NCI-H1417 treated with DMSO at 0.1 percent for 48 hours (cell line): ENCODE results near the gene HLA-A.
"Not testable (repeated sequence)": the region's sequence is repeated elsewhere in the genome, so short reads cannot be mapped to it uniquely, and the experiment has no call there.

Experiments used
- DNase-seq: peaks from one replicate; lab custom pipeline; 2025; lab: John Stamatoyannopoulos, UW

HLA-A gene

DNA sequence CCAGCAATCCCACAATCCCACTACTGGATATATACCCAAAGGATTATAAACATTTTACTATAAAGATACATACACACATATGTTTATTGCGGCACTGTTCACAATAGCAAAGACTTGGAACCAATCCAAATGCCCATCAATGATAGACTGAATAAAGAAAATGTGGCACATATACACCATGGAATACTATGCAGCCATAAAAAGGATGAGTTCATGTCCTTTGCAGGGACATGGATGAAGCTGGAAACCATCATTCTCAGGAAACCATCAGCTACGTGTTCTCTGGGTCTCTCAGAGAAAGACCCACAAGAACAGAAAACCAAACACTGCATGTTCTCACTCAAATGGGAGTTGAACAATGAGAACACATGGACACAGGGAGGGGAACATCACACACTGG, 21.4 kb downstream of the HLA-A start:
- DNase-seq: not testable (repeated sequence)

DNA sequence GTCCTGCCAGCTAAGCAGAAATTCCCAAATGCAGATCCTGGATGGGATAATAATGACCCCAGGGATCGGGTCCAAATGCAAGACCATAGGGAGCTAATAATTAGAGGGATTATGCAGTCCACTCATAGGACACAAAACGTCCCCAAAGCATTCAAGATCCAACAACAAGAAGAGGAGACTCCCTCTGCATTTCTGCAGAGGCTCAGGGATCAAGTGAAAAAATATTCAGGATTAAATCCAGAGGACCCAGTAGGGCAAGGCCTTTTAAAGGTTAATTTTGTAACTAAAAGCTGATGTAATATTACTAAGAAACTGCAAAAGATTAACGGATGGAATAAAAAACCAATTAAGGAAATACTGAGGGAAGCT, 22.2 kb downstream of the HLA-A start:
- no peak for DNase-seq

DNA sequence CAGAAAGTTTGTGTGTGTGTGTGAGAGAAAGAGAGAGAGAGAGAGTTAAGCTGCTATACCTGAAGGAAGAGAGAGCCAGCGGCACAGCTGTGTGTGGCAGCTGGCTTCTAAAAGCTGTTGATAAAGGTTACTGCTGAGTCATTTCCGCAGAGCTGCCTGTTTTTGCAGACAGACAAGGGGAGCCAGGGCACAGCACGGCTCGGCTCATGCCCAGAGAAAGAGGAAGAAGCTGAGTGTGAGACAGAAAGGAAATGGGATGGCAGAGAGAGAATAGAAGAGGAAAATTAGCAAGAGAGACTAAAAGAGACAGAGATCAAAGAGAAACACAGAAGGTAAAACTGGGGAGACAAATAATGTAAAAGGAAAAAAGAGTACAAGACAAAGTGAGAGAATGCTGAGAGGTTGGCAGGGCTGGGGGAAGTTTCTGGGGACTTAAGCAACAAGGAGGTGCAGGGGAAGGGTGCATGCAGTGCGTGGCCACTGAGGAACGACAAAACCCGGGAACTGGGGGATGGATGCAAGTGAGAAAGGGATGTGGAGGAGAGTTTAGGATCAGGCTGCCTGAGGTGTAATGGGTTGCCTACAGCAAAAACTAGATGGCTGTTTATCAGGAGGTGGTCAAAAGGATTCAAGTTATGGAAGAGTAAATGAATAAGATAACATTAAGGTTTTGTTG, 22.7 kb downstream of the HLA-A start:
- peak; percentile 74 for DNase-seq

DNA sequence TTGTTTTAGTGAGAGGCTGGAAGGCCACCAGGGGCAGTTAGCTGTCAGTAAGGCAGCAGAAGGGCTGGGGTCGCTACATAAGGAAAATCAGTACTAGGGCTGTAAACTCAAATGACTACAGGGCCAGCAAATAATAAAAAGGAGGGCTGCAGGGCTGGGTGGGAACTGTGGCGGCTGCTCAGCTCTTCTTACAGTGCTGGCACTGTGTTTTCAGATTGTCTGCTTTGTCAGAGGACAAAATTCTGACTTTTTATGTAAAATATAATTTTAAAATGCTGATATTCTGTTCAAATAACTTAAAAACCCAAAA, 23.2 kb downstream of the HLA-A start:
- no peak for DNase-seq

DNA sequence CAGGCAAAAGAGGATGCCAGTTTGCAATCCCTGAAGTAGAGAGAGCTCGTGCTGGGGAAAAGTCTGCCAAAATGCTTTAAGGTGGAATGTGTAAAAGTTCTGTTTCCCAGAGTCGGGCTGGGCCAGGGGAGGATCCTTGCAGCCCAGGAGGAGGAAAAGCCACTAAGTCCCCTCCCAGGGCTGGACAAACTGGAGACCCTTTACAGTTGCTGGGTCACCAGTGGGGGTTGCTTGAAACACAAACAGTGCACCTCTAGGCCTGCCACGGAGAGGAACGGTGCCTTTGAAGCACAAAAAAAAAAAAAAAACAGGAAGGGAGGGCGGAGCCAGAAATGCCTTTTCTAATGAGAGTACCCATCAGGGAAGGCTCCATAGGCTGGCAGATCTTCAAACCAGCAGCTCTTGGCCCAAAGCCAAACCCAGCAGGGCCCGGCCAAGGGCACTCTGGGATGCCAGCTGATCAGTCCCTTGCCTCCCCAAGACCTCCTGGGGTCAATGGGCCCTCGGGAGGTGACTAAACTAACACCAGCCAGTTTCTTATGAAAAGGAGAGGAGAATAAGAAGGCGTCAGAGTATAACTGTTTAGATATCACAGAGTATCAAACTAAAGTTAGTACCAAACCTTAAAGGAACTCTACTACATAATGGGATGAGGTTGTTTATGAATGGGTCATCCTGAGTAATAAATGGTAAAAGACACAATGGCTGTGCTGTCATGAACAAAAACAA, 23.7 kb downstream of the HLA-A start:
- DNase-seq: peak; percentile 40

DNA sequence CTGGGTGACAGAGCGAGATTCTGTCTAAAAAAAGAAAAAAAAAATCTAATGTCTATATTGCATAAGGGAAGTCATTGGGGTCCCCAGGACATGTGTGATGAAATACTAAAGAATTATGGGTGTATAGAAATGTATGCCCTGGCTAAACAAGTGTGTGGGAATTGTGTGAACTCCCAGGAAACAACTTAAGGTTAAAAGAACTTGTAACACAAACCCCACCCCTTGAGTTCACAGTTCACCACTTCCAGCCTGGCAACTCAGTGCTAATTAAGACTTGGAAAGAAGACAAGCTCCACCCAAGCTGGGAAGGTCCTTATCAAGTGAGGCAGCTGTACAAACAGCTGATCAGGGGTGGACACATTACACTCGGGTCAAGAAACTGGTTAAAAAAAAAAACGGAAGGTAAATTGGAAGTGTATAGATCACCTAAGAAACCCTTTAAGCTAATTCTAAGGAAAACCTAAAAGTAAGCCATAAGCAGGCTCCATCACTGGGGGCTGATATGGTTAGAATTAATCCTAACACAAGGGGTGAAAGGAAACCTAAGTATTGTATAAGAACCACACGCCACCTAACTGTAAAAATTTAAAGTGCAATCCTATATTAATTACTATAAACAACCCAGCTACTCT, 25.2 kb downstream of the HLA-A start:
- no peak for DNase-seq

DNA sequence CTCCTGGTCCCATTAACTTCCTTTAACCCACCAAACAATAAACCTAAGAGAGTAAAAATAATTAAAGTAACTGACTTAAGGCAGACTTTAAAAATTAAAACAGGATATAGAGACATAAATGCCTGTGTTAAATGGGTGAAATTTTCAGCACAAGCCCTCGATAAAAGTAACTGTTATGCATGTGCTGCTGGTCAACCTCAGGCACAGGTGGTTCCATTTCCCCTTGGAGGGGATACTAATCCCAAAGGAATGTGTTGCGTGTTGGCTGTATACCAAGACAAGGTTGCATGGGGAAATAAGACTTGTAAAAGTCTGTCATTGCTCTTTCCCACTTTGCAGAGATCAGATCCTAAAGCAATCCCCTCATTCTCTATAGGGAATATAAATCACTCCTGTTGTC, 25.8 kb downstream of the HLA-A start:
- no peak for DNase-seq

DNA sequence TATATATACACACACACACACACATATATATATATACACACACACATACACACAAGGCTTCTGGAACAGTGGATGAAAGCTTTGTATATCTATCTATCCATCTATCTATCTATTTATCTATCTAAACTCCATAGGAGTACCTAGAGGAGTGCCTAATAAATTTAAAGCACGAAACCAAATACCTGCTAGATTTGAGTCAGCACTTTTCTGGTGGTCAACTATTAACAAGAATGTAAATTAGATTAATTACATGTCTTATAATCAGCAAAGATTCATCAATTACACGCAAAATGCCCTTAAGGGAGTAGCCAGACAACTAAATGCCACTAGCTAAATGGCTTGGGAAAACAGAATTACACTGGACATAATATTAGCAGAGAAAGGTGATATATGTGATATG, 26.6 kb downstream of the HLA-A start:
- no peak for DNase-seq

DNA sequence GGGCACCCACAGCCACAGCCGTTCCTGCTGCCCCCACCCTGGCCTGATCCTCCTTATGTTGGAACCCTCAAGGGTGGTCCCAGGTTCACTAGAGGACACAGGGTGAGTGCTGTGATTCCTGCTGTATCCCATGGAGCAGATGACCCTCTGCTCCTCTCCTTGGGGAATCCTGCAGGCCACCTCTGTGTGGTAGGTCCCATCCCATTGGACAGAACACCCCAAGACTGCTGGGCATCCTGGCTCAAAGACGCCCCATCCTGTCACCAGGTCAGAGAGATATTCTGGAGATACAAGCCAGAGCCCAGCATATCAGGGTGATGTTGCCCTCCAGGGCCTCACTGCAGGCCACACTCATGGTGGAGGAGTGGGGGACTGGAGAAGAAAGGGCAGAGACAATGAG, 28.4 kb downstream of the HLA-A start:
- no peak for DNase-seq

DNA sequence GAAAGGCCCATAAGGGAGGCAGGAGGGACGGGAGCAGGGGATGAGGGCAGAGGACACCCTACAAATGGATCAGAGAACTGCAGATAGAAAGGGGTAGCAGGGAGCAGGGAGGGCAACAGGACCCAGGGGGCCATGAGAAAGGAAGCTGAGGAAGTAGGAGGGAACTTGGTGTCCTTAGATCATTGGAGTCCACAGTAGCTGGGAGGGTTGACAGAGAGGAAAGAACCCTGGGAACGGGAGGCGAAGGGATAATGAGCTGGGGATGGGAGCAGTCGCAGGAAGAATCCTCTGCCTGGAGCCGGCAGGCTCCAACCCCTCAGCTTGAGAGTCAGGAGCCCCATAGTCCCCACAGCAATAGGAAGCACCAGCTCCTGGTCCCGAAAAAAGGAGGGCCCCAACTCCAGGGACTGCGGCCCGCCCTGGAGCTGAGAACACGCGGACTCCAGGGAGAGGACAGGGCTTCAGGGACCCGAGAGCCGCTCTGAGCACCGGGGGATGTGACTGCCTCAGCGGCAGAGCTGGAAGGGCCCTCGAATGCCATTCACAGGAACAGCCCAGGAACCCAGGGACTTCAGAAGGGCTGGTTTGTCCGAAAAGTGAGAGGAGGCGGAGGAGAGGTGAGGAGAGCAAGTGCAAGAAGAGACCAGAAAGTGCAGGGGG, 32.7 kb downstream of the HLA-A start:
- DNase-seq: no peak

DNA sequence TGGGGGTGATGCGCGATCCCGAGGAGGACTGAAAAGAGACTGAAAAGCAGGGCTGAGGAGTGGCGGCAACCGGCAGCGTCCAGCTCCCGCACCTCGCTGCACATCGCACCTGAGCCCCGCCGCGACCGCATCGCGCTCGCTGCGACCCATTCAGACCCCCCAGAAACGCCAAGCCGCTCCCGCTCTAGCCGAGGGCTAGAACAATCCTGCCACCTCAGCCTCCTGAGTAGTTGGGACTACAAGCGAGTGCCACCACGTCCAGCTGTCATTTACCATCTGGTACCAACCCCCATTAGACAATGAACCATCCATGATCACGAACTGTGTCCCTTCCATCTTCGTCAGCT, 33.2 kb downstream of the HLA-A start:
- DNase-seq: no peak

DNA sequence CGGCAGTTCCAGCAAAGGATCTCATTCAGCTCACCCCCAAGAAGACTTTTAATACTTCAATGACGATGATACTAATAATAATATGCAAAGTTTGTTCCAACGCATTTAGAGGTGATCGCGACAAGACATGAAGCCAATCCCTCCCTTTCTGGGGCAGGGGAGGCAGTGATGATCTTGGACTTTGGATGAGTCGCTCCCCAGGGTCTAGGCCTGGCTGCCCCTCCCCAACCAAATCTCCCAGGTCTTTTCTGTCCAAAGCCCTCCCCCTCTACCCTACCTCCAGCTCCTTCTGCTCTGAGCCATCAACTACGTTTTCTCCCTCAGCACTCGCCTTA, 33.9 kb downstream of the HLA-A start:
- DNase-seq: no peak

DNA sequence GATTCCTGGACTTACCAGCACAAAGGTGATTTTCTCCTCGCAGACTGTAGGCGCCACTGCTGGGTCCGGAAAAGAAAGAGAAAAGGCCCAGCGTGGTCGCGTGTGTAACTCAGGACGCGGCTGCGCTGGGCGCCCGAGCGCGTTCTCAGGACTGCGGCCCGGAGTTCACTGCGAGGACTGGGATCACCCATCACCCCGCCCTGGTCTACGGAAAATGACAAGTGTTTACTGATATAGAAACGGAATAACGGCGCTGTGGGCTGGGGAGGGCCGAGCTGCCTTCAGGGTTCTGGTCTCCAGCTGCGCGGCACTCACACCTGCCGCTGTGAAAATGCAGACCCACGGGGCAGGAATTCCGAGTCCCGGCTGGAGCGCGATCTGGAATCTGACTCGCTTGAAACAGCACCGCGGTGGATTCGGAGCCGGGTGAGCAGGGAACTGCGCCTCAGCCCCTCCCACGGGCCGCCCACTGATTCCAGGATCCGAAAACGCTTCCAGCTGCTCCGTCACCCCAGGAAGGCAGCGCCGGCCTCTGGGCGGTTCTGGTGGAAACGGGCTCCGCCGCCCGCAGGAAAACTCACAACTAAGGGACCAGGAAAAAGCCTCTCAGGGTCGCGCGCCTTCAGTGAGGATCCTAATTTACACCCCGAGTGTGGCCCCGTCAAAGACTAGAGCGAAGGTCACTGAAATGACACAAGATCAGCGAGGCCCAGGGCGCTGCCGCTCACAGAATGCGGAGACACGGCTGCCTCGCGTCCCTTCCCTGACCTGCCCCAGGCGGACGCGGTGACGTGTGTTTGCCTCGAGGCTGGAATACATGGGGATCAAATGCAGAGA, 34.5 kb downstream of the HLA-A start:
- DNase-seq: peak; percentile 33

DNA sequence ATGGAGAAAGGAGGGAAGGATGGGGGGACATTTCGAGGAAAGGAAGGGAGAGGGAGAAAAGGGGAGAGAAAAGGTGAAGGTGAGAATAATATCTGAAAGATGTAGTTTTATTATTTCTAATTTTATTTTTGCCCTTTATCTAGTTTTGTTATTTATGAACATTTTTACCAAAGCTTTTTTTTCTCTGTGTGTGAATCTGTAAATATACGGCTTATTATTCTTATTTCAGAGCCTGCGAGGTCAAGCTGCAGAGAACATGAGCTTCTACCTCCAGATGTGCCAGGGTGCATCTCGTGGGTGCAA, 35.0 kb downstream of the HLA-A start:
- no peak for DNase-seq

DNA sequence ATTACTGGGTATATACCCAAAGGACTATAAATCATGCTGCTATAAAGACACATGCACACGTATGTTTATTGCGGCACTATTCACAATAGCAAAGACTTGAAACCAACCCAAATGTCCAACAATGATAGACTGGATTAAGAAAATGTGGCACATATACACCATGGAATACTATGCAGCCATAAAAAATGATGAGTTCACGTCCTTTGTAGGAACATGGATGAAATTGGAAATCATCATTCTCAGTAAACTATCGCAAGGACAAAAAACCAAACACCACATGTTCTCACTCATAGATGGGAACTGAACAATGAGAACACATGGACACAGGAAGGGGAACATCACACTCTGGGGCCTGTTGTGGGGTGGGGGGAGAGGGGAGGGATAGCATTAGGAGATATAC, 37.7 kb downstream of the HLA-A start:
- not testable (repeated sequence) for DNase-seq

DNA sequence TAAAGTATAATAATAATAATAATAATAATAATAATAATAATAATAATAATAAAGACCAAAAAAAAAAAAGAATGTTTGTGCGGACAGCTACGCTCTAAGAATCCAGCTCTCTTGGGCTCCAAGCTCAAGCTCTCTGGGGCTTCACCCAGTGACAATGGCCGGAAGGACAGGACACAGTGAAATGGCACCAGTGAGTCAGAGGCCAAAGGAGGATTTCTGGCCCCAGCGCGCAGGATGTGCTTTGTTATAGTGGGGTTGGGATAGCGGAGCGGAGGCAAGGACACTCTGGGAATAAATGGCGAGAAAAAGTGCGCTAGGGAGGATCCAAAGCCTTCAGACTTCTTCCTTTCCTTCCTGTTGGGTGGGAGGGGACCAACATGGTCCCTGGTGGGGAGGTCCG, 38.2 kb downstream of the HLA-A start:
- no peak for DNase-seq

DNA sequence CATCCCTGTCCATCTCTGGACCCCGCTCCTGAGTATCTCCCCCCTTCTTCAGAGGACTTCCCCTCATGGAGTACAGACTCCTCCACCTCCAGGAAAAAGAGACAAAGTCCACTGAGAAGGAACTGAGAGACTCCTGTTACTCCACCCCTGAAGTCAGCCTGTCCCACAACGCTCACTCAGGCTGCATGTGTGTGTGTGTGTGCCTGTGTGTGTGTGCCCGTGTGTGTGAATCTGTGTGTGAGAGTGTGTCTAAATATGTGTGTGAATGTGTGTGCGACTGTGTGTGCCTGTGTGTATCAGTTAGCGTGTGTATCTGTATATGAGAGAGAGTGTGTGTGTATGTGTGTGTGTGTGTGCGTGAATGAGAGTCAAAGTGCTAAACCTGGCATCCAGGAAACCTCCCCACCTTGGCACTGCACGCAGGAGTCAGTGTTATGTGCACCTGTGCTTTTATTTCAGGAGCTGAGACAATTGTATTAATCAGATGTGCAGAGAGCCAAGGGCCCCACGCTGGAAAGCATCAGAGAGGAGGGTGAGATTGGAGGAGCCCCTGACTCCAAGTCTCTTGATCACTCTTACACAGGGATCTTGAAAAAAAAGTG, 39.0 kb downstream of the HLA-A start:
- no peak for DNase-seq

DNA sequence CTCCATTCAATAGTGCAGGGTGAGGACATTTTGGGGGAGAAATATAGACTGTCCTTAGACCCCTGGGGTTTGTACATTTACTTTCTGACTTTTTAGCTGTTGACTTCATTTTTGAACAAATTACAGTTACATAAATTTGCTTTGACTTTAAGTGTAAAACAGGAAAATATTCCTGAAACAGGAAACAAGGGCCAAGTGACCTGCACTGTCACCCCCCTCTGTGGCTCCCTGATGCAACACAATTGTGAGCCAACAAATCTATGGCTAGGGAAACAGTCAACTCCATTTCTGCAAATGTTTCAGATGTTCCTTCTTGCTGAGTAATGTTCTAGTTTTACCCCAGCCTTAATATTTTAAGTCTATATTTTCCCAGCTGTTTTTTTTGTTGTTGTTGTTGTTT, 39.8 kb downstream of the HLA-A start:
- no peak for DNase-seq

DNA sequence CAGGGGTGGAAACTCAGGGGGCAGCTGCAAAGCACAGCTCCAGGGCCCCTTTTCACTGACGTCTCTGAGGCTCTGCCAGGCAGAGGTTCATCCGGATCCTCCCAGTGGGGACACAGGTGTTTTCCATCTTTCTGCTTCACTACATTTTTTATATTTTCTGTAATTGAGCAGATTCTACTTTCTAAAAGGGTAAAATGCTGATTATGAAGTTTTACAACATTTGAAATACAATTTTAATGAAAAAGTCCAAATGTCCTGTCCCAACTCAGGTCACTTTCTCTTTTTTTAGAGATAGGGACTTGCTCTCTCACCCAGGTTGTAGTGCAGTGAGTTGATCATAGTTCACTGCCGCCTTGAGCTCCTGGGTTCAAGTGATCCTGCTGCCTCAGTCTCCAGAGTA, 41.9 kb downstream of the HLA-A start:
- DNase-seq: no peak

DNA sequence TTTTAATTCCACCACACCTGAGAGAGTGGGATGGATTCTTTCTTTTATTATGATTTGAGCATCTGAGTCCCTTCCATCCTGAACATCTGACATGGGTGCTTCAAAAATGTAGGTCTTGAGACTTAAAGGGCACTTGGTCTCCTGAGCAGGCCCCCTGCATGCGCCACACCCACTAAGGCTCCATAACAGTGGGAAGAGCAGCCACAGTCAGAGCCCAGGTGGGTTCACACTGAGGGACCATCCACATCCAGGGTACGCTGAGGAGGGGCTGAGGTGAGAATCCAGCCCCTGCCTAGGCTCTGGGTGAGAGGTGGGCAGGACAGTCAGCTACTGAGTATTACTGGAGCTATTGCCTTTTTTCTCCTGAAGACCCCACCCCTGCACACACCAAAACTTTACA, 42.7 kb downstream of the HLA-A start:
- no peak for DNase-seq

DNA sequence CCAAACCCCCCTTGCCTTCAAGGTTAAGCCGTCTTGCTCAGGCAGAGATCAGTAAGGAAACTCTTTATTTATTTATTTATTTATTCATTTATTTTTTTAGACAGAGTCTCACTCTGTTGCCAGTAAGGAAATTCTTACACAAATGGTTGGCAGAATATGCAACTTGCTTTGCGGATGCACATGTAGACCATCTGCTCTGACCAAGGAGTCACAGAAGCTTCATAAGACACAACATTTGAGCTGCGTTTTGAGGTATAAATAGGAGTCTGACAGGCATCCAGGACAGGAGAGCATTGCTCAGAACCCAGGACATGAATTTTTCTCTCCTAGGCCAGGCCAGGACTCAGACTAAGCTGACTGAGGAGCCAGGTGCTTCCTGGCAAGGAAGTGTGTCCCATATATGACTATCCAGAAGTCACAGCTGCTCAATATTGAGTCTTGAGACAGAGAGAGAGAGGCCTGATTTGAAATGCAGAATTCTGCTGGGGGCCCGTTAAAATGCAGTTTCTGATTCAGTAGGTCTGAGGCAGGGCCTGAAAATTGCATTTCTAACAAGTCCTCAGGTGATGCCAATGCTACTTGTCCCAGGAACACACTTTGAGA, 43.9 kb downstream of the HLA-A start:
- no peak for DNase-seq

DNA sequence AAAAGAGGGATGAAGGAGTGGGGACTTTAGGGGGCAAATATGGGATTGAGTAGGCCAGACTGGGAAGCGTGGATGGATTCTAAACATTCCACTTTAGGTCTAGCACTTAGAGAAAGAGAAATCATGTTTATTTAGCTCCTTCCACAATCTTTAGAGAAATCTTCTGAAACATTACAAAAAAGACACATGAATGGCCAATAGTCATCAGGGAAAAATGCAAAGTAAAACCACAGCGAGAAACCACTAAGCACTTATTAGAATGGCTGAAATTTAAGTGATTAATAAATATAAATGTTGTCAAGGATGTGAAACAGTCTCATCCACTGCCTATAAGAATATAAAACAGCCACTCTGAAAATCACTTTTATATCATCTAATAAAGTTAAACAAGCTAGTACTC, 46.9 kb downstream of the HLA-A start:
- no peak for DNase-seq
